Activated CD4-positive, CD25-positive, alpha-beta regulatory T cell treated with anti-CD3 and anti-CD28 coated beads, Interleukin-2, amount 50 U/mL, for 16 hours (primary cell): ENCODE measurements around the gene TINAG.

Experiments used
- DNase-seq: peaks from one replicate; pipeline ENCODE4 v3.0.0-alpha.2; 2020; ENCODE audit warnings: low read depth, low spot score

TINAG gene

GRCh38 chr6:54308289-54308985, at the start of gene TINAG:
Gene TINAG, plus strand, starts transcription at chr6:54308441. Its CDS starts 110 bp downstream, at chr6:54308551.
- no peak for DNase-seq

- no peak for DNase-seq
Observed at GRCh38 chr6:54260025-54260424, 48.2 kb upstream of the TINAG start.

- DNase-seq, result no peak
Observed at GRCh38 chr6:54262499-54262898, 45.7 kb upstream of the TINAG start.

GRCh38 chr6:54262971-54263370, 45.3 kb upstream of the TINAG start:
- no peak for DNase-seq

GRCh38 chr6:54264581-54265272, 43.5 kb upstream of the TINAG start:
- no peak for DNase-seq

- no peak for DNase-seq
Observed at GRCh38 chr6:54266400-54266923, 41.8 kb upstream of the TINAG start.

- no peak for DNase-seq
Observed at GRCh38 chr6:54267798-54268197, 40.4 kb upstream of the TINAG start.

GRCh38 chr6:54273214-54273820, 34.9 kb upstream of the TINAG start:
- DNase-seq, result no peak

- DNase-seq, result no peak
Observed at GRCh38 chr6:54274383-54274782, 33.9 kb upstream of the TINAG start.

- no peak for DNase-seq
Observed at GRCh38 chr6:54282186-54282585, 26.1 kb upstream of the TINAG start.

GRCh38 chr6:54284161-54284860, 23.9 kb upstream of the TINAG start:
- no peak for DNase-seq

- DNase-seq, result no peak
Observed at GRCh38 chr6:54285595-54285994, 22.6 kb upstream of the TINAG start.

GRCh38 chr6:54286141-54286540, 22.1 kb upstream of the TINAG start:
- no peak for DNase-seq

GRCh38 chr6:54288474-54288873, 19.8 kb upstream of the TINAG start:
- DNase-seq, result no peak

- DNase-seq, result no peak
Observed at GRCh38 chr6:54289426-54289825, 18.8 kb upstream of the TINAG start.

- DNase-seq, result no peak
Observed at GRCh38 chr6:54291146-54291545, 17.1 kb upstream of the TINAG start.

- no peak for DNase-seq
Observed at GRCh38 chr6:54291738-54292137, 16.5 kb upstream of the TINAG start.

GRCh38 chr6:54294965-54295532, 13.2 kb upstream of the TINAG start:
- no peak for DNase-seq

GRCh38 chr6:54299542-54300269, 8.5 kb upstream of the TINAG start:
- DNase-seq, result no peak

GRCh38 chr6:54301770-54302169, 6.5 kb upstream of the TINAG start:
- no peak for DNase-seq

- DNase-seq, result no peak
Observed at GRCh38 chr6:54307439-54307910, 766 bp upstream of the TINAG start.
